Neuronal stem cell (in vitro differentiated cells): ENCODE results near the gene NDUFS3. TPM values are rescaled to one million over a fixed set of nuclear protein-coding genes. Genes with fewer than 3 reads are reported as not detected.
"Not testable (repeated sequence)": the region's sequence is repeated elsewhere in the genome, so short reads cannot be mapped to it uniquely, and the experiment has no call there.

Source experiments
- DNase-seq: peaks from one replicate; pipeline ENCODE4 v3.0.0-alpha.2; 2013; ENCODE audit warnings: low spot score
- H2AFZ ChIP-seq: one replicate; pipeline ENCODE4 v1.6.1; 2013; ENCODE audit warnings: mild to moderate bottlenecking, low read length, inconsistent platforms
- H2AK5ac ChIP-seq: 2 replicates; pipeline ENCODE4 v1.6.1; 2013; ENCODE audit warnings: low read depth, mild to moderate bottlenecking, inconsistent platforms, low read length, moderate library complexity, mixed read lengths
- H2BK120ac ChIP-seq: 2 replicates; pipeline ENCODE4 v1.6.1; 2013; ENCODE audit warnings: low read depth, mild to moderate bottlenecking, inconsistent platforms, low read length, moderate library complexity, mixed read lengths
- H2BK12ac ChIP-seq: one replicate; pipeline ENCODE4 v1.6.1; 2013; ENCODE audit warnings: low read length, inconsistent platforms
- H2BK15ac ChIP-seq: 2 replicates; pipeline ENCODE4 v1.6.1; 2013; ENCODE audit warnings: mild to moderate bottlenecking, low read length, inconsistent platforms, mixed read lengths
- H2BK5ac ChIP-seq: one replicate; pipeline ENCODE4 v1.6.1; 2013; ENCODE audit warnings: inconsistent platforms, mild to moderate bottlenecking, low read length, moderate library complexity
- H3K14ac ChIP-seq: one replicate; pipeline ENCODE4 v1.6.1; 2013; ENCODE audit warnings: low read length, inconsistent platforms
- H3K18ac ChIP-seq: 2 replicates; pipeline ENCODE4 v1.6.1; 2013; ENCODE audit warnings: low read length, inconsistent platforms
- H3K23ac ChIP-seq: 2 replicates; pipeline ENCODE4 v1.6.1; 2013; ENCODE audit warnings: low read depth, mild to moderate bottlenecking, mixed read lengths, low read length, inconsistent platforms; ENCODE audit not compliant: poor library complexity
- H3K27ac ChIP-seq: replicated peaks from 3 replicates; pipeline ENCODE4 v1.5.1; 2013; ENCODE audit warnings: low read length, inconsistent platforms
- H3K27me3 ChIP-seq, 3 experiments: 2 replicates each; pipeline ENCODE4 v1.6.1; 2013; ENCODE audit warnings: low read length in 3 of 3, mild to moderate bottlenecking in 2 of 3, inconsistent platforms in 1 of 3, low read depth in 1 of 3, mixed read lengths in 1 of 3, moderate library complexity in 1 of 3; ENCODE audit not compliant: control insufficient read depth in 3 of 3, insufficient read depth in 3 of 3
- H3K36me3 ChIP-seq, 2 donors: replicated peaks in 1 of 2; 2 replicates each; pipeline ENCODE4 v1.6.1; 2013; ENCODE audit warnings: low read length in 2 of 2; ENCODE audit not compliant: control insufficient read depth in 2 of 2, insufficient read depth in 2 of 2
- H3K4ac ChIP-seq: 2 replicates; pipeline ENCODE4 v1.6.1; 2013; ENCODE audit warnings: inconsistent platforms, mild to moderate bottlenecking, low read length, moderate library complexity
- H3K4me1 ChIP-seq, 2 donors: 1 replicate in 1 of 2; 2 replicates in 1 of 2; pipeline ENCODE4 v1.6.1; 2013; ENCODE audit warnings: low read length in 2 of 2, low read depth in 1 of 2; ENCODE audit not compliant: control insufficient read depth in 2 of 2, insufficient read depth in 1 of 2
- H3K4me2 ChIP-seq: one replicate; pipeline ENCODE4 v1.6.1; 2013; ENCODE audit warnings: mild to moderate bottlenecking, low read length, inconsistent platforms; ENCODE audit not compliant: insufficient read depth, poor library complexity, severe bottlenecking
- H3K4me3 ChIP-seq, 2 donors: 2 replicates each; pipeline ENCODE4 v1.5.1; 2013; ENCODE audit warnings: low read length in 2 of 2, mild to moderate bottlenecking in 2 of 2, inconsistent platforms in 1 of 2, moderate library complexity in 1 of 2
- H3K79me1 ChIP-seq: one replicate; pipeline ENCODE4 v1.6.1; 2013; ENCODE audit warnings: low read depth, mild to moderate bottlenecking, inconsistent platforms, low read length, moderate library complexity
- H3K9ac ChIP-seq: one replicate; pipeline ENCODE4 v1.6.1; 2013; ENCODE audit warnings: mild to moderate bottlenecking, low read depth, low read length, inconsistent platforms; ENCODE audit not compliant: poor library complexity
- H3K9me3 ChIP-seq, 2 donors: replicated peaks in 1 of 2; 2 replicates each; pipeline versions ENCODE3 to v1.6.1; 2013; ENCODE audit warnings: low read length in 2 of 2, mild to moderate bottlenecking in 2 of 2, inconsistent platforms in 1 of 2, low read depth in 1 of 2, mixed read lengths in 1 of 2, moderate library complexity in 1 of 2; ENCODE audit not compliant: control insufficient read depth in 2 of 2, insufficient read depth in 1 of 2
- H4K8ac ChIP-seq: one replicate; pipeline ENCODE4 v1.6.1; 2013; ENCODE audit warnings: low read depth, mild to moderate bottlenecking, inconsistent platforms, low read length, moderate library complexity
- H4K91ac ChIP-seq: one replicate; pipeline ENCODE4 v1.6.1; 2013; ENCODE audit warnings: low read length, low read depth, mild to moderate bottlenecking, inconsistent platforms; ENCODE audit not compliant: poor library complexity
- WGBS, 2 donors: extraction: QIAGEN DNeasy Blood & Tissue Kit; methylation state at CpG; one replicate each; pipeline ENCODE4 v1.1.7; 2013; ENCODE audit warnings: missing lambda C conversion rate in 2 of 2, mixed read lengths in 1 of 2; ENCODE audit not compliant: insufficient read length in 2 of 2, insufficient replicate concordance in 1 of 2; ENCODE audit errors: extremely low coverage in 2 of 2; 5-methylcytosine and 5-hydroxymethylcytosine counted together
- polyA plus RNA-seq, 2 experiments: library from polyadenylated mRNA; stranded (reverse); fragments of 200-250 nt; gene quantifications; one replicate each; pipeline ENCODE4 v1.2.3, GENCODE V29; 2013

Gene NDUFS3
- polyA plus RNA-seq (2013, experiment 1 of 2): 103 TPM
- polyA plus RNA-seq (2013, experiment 2 of 2): 96.2 TPM

DNA sequence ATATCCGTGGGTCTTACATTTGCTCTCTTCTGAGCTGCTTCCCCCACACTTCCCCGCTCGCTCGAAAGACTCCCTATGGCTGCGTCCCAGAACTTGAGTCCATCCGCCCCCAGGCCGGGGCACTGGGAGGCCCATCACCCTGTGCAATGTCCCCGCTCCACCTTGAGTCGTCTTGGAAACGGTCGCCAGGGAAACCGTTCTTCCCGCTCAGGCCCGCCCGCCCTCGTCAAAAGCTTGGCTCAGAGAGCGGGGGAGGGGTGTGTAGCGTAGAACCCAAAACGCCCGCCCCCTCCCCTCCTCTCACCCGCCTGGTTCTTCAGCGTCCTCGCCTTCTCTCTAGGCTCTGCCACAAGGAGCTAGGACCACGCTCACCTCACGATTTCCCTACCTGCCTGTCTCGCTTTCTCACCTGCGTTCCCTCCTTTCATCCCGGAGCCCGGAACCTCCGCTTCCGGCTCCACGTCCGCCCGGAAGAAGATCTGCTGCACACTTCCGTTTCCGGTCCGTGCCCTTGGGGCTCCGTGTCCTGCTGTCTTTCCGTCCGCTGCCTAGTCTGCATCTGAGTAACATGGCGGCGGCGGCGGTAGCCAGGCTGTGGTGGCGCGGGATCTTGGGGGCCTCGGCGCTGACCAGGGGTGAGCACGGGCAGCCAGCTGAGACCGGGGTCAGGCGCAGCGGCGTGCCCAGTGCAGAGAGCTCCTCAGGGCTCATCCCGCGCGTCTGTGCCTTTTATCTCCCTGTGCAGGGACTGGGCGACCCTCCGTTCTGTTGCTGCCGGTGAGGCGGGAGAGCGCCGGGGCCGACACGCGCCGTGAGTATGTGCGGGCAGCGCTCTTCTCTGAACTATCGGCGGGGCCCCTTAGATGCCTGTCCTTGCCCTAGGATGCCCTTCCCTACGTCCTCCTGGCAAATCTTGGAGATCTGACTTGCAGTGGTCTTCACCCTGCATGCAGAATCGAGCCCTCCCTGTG lies at the start of gene NDUFS3, which contains the start of gene KBTBD4:
NDUFS3 (plus strand) TSS at position 551 of the 971 bp plus-strand sequence; CDS start at position 569, 18 bp downstream.
KBTBD4 (minus strand) TSS at position 447 of the 971 bp plus-strand sequence; CDS start at position 428, 19 bp downstream.
- Histone ChIP-seq H3K36me3 (peaks cover 31 to 71% of the 10 kb centered on the region in 2 donors), H2AK5ac (peak within 1 kb of the TSS; percentile 17)

GRCh38 chr11:47529951-47530350 lies 48.9 kb upstream of the NDUFS3 start:
- WGBS, 2 donors: no CpG with 5 or more reads among the region's 4 CpGs

More for the DNA sequence above, at the start of gene NDUFS3, which contains the start of gene KBTBD4:
- Histone ChIP-seq H2AFZ (peak within 1 kb of the TSS; percentile 94), H3K79me1 (peaks cover 12% of the 10 kb centered on the region), H3K9ac (peak within 1 kb of the TSS; percentile 99), H3K14ac (peak within 1 kb of the TSS; percentile 97), H3K4me2 (peak within 1 kb of the TSS; percentile 70), H3K4me1 (peaks cover 12 to 18% of the 10 kb centered on the region in 2 donors), H3K9me3 (peaks cover 1 to 2% of the 10 kb centered on the region in 2 donors), H3K4ac (peak within 1 kb of the TSS; percentile 71), H2BK12ac (peak within 1 kb of the TSS; percentile 82), H3K27ac (peak within 1 kb of the TSS; percentile 94), H2BK120ac (peak within 1 kb of the TSS; percentile 81), H3K23ac (peak within 1 kb of the TSS; percentile 95), H3K27me3 (no peaks in the 10 kb centered on the region), H3K18ac (peak within 1 kb of the TSS; percentile 99), H3K4me3 (peak within 1 kb of the TSS; percentile 89 to 95), H2BK15ac (peak within 1 kb of the TSS; percentile 44), H4K8ac (no peak within 1 kb of the TSS), H2BK5ac (peak within 1 kb of the TSS; percentile 85), H4K91ac (peak within 1 kb of the TSS; percentile 81)
- WGBS, 2 donors: no CpG with 5 or more reads among the region's 72 CpGs
- peak; percentile 94 for DNase-seq

DNA sequence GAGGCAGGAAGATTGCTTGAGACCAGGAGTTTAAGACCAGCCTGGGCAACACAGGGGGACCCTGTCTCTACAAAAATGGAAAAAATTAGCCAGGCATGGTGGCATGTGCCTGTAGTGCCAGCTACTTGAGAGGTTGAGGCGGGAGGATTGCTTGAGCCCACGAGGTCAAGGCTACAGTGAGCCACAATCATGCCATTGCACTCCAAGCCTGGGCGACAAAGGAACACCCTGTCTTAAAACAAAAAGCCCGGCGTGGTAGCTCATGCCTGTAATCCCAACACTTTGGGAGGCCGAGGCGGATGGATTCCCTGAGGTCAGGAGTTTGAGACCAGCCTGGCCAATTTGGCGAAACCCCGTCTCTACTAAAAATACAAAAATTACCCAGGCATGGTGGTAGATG lies 48.2 kb upstream of the NDUFS3 start:
- not testable (repeated sequence) for H2BK120ac ChIP-seq, H2BK15ac ChIP-seq, H2AK5ac ChIP-seq, H3K27ac ChIP-seq, H4K8ac ChIP-seq, H3K4me2 ChIP-seq, H2AFZ ChIP-seq, H3K4me3 ChIP-seq, H3K4ac ChIP-seq, H3K23ac ChIP-seq, H3K79me1 ChIP-seq, H3K9me3 ChIP-seq, H3K27me3 ChIP-seq, H3K9ac ChIP-seq, H2BK5ac ChIP-seq, DNase-seq, H3K14ac ChIP-seq, H4K91ac ChIP-seq, H3K18ac ChIP-seq, H2BK12ac ChIP-seq
- peaks cover 3 to 12% of the 10 kb centered on the region in 2 donors for H3K4me1 ChIP-seq
- WGBS, 2 donors: no CpG with 5 or more reads among the region's 9 CpGs
- peaks cover 0 to 57% of the 10 kb centered on the region in 2 donors for H3K36me3 ChIP-seq

More at GRCh38 chr11:47529951-47530350, 48.9 kb upstream of the NDUFS3 start:
- H2AK5ac ChIP-seq: no peak overlapping the region
- no peak overlapping the region for H3K27ac ChIP-seq
- no peak for DNase-seq
- H3K18ac ChIP-seq: no peak overlapping the region
- no peak overlapping the region for H3K23ac ChIP-seq
- H3K4ac ChIP-seq: no peak overlapping the region
- no peak overlapping the region for H2BK120ac ChIP-seq
- H4K8ac ChIP-seq: no peak overlapping the region
- no peak overlapping the region for H2BK5ac ChIP-seq
- no peak overlapping the region for H2AFZ ChIP-seq
- peaks cover 3% of the 10 kb centered on the region for H3K79me1 ChIP-seq
- no peaks in the 10 kb centered on the region for H3K27me3 ChIP-seq
- no peak overlapping the region for H2BK12ac ChIP-seq
- no peak overlapping the region for H4K91ac ChIP-seq
- no peak overlapping the region for H3K9ac ChIP-seq
- H2BK15ac ChIP-seq: no peak overlapping the region
- peaks cover 0 to 50% of the 10 kb centered on the region in 2 donors for H3K36me3 ChIP-seq
- H3K9me3 ChIP-seq: no peaks in the 10 kb centered on the region
- no peak overlapping the region for H3K14ac ChIP-seq
- no peak overlapping the region for H3K4me2 ChIP-seq
- H3K4me1 ChIP-seq: peaks cover 7 to 16% of the 10 kb centered on the region in 2 donors
- H3K4me3 ChIP-seq: no peak overlapping the region

DNA sequence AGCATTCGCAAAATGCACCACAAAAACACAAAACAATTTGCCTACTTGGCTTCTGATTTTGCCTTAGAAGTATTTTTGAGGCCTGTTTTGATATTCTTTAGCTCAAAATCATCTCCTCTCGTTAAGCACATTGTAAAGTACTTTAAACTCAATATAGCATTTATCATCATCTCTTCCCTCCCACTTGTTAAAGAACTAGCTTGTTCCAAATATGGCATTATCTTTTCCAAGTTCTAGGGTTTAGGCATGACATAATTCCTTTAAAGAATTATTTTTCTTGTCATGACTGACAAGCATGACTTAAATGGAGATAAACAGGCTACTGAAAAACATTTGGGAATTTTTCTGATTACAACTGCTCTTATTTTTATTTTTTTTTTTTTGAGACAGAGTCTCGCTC lies 47.2 kb upstream of the NDUFS3 start:
- H3K9ac ChIP-seq: no peak overlapping the region
- no peaks in the 10 kb centered on the region for H3K9me3 ChIP-seq
- no peak overlapping the region for H2BK5ac ChIP-seq
- no peak overlapping the region for H3K4me3 ChIP-seq
- peaks cover 1 to 11% of the 10 kb centered on the region in 2 donors for H3K4me1 ChIP-seq
- H2BK15ac ChIP-seq: no peak overlapping the region
- H3K36me3 ChIP-seq: peaks cover 0 to 66% of the 10 kb centered on the region in 2 donors
- H2AFZ ChIP-seq: no peak overlapping the region
- H3K79me1 ChIP-seq: peaks cover 3% of the 10 kb centered on the region
- no peak overlapping the region for H2BK12ac ChIP-seq
- H4K91ac ChIP-seq: no peak overlapping the region
- DNase-seq: no peak
- WGBS, 2 donors: no CpG with 5 or more reads among the region's 3 CpGs
- H4K8ac ChIP-seq: no peak overlapping the region
- no peak overlapping the region for H3K4ac ChIP-seq
- H3K23ac ChIP-seq: no peak overlapping the region
- H3K4me2 ChIP-seq: no peak overlapping the region
- H3K27me3 ChIP-seq: no peaks in the 10 kb centered on the region
- no peak overlapping the region for H2BK120ac ChIP-seq
- H3K14ac ChIP-seq: no peak overlapping the region
- H2AK5ac ChIP-seq: no peak overlapping the region
- H3K27ac ChIP-seq: no peak overlapping the region
- no peak overlapping the region for H3K18ac ChIP-seq
